Measurements from ENCODE around the gene CD160.

- TF ChIP-seq ZNF274 (IDR thresholded peaks at IDR 0.05; ENCODE audit: low read depth, low read length) (no peak), SUZ12 (IDR thresholded peaks at IDR 0.05; ENCODE audit: extremely low read depth, insufficient read depth, insufficient read length) (no peak)
These were observed 39.3 kb downstream of the CD160 start for GRCh38 chr1:145758575-145758974.

Measured in NT2/D1 (cell line).